HFFc6 (cell line): ENCODE measurements around the gene SH3D19. TPM values are rescaled to one million over a fixed set of nuclear protein-coding genes. Genes with fewer than 3 reads are reported as not detected.
"Not testable (repeated sequence)": the region's sequence is repeated elsewhere in the genome, so short reads cannot be mapped to it uniquely, and the experiment has no call there.

Experiments
- DNase-seq: peaks from one replicate; pipeline ENCODE4 v3.0.0-alpha.2; 2018
- H3K27ac Mint-ChIP-seq: 2 replicates; pipeline ENCODE4 v1.8.0; 2020; ENCODE audit warnings: mild to moderate bottlenecking, mixed read lengths
- H3K27me3 Mint-ChIP-seq: 2 replicates; pipeline ENCODE4 v1.8.0; 2021; ENCODE audit warnings: mild to moderate bottlenecking, moderate library complexity, mixed read lengths; ENCODE audit not compliant: insufficient read depth
- H3K36me3 Mint-ChIP-seq: 2 replicates; pipeline ENCODE4 v1.8.0; 2021; ENCODE audit warnings: low read depth, mixed read lengths
- H3K4me1 Mint-ChIP-seq: 2 replicates; pipeline ENCODE4 v1.8.0; 2020; ENCODE audit warnings: low read depth, mixed read lengths
- H3K4me3 Mint-ChIP-seq: 2 replicates; pipeline ENCODE4 v1.8.0; 2020; ENCODE audit warnings: mild to moderate bottlenecking, moderate library complexity, mixed read lengths
- H3K9me3 Mint-ChIP-seq: 2 replicates; pipeline ENCODE4 v1.8.0; 2020; ENCODE audit warnings: mild to moderate bottlenecking, mixed read lengths
- total RNA-seq, 6 experiments: library from RNA; stranded (reverse); fragmentation: NEBNext Ultra II Directional; extraction: Animal tissue kit (Norgen Biotek cat#: 25700); gene quantifications; 2 replicates in 1 of 6; 3 replicates in 5 of 6; pipeline ENCODE4 v1.2.3, GENCODE V29; 2021
- TF ChIP-seq, protein P1 (sequence below): fragments of 200-600 bp; sonication (generic); IDR thresholded peaks from 2 replicates; pipeline ENCODE4 v1.5.0; 2021; ENCODE audit warnings: antibody characterized with exemption, mild to moderate bottlenecking

The SH3D19 gene
- total RNA-seq, 6 experiments from 2014 or later, result 40.2 to 52.9 (median 51.0) TPM

DNA sequence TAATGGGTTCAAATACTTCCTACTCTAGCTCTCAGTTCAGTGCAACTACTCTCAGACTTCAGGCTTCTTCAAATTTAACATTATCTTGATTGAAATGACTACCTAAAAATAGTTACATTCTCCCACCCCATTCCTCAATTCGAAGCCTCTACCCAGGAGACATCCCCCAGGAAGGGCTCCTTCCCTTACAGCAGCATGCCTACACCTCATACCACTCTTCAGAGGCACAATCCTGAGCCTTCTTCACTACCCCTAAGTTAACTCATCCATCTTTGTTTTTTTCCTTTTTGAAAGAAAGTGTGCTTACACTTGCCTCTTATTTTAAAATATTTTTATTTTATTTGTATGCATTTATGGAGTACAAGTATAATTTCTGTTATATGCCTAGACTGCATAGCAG, 65.7 kb downstream of the SH3D19 start:
- H3K36me3 Mint-ChIP-seq, result no peaks in the 10 kb centered on the region
- TF ChIP-seq, protein P1, sequence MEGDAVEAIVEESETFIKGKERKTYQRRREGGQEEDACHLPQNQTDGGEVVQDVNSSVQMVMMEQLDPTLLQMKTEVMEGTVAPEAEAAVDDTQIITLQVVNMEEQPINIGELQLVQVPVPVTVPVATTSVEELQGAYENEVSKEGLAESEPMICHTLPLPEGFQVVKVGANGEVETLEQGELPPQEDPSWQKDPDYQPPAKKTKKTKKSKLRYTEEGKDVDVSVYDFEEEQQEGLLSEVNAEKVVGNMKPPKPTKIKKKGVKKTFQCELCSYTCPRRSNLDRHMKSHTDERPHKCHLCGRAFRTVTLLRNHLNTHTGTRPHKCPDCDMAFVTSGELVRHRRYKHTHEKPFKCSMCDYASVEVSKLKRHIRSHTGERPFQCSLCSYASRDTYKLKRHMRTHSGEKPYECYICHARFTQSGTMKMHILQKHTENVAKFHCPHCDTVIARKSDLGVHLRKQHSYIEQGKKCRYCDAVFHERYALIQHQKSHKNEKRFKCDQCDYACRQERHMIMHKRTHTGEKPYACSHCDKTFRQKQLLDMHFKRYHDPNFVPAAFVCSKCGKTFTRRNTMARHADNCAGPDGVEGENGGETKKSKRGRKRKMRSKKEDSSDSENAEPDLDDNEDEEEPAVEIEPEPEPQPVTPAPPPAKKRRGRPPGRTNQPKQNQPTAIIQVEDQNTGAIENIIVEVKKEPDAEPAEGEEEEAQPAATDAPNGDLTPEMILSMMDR, result no peak
- no peaks in the 10 kb centered on the region for H3K9me3 Mint-ChIP-seq
- no peak overlapping the region for H3K27ac Mint-ChIP-seq
- DNase-seq, result no peak
- H3K4me1 Mint-ChIP-seq, result peaks cover 23% of the 10 kb centered on the region
- H3K4me3 Mint-ChIP-seq, result no peak overlapping the region
- no peaks in the 10 kb centered on the region for H3K27me3 Mint-ChIP-seq

DNA sequence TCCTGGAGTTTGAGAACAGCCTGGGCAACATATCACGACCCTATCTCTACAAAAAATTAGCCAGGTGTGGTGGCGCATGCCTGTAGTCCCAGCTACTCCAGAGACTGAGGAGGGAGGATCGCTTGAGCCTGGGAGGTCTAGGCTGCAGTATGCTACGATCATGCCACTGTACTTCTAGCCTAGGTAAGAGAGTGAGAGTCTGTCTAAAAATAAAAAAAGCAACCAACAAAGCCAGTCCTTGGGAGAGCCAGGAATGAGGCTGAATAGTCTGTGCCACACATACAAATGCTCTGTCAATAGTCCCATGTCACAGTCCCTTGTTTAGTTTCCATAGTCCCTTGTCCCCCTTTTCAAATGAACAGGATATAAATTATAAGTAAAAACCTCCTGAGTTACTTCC, 67.7 kb downstream of the SH3D19 start:
- TF ChIP-seq, protein P1, result no peak
- Mint-ChIP-seq H3K27ac (no peak overlapping the region), H3K4me3 (no peak overlapping the region), H3K36me3 (no peaks in the 10 kb centered on the region), H3K4me1 (peaks cover 23% of the 10 kb centered on the region), H3K9me3 (no peaks in the 10 kb centered on the region), H3K27me3 (no peaks in the 10 kb centered on the region)
- DNase-seq, result no peak

DNA sequence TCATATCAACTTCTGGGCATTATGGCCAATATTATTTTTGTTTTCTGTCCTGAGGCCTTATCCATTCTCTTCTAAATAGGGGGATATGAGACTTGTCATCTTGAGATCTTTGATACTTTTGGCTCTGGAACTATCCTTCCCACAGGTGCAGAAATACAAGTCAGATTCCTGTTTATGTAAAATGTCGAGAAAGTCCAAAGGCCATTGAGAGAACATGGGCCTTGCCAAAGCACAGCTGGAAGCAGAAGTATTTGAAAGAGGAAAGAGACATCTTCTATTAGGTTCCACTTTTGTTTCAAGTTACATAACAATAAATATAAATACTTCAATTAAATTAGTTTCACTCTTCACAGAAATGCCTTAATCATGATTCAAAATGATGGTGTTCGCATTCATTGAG, 69.3 kb downstream of the SH3D19 start:
- Mint-ChIP-seq H3K4me3 (no peak overlapping the region), H3K27ac (no peak overlapping the region), H3K36me3 (no peaks in the 10 kb centered on the region), H3K4me1 (peaks cover 17% of the 10 kb centered on the region), H3K27me3 (no peaks in the 10 kb centered on the region), H3K9me3 (no peaks in the 10 kb centered on the region)
- TF ChIP-seq, protein P1, result no peak
- DNase-seq, result no peak

DNA sequence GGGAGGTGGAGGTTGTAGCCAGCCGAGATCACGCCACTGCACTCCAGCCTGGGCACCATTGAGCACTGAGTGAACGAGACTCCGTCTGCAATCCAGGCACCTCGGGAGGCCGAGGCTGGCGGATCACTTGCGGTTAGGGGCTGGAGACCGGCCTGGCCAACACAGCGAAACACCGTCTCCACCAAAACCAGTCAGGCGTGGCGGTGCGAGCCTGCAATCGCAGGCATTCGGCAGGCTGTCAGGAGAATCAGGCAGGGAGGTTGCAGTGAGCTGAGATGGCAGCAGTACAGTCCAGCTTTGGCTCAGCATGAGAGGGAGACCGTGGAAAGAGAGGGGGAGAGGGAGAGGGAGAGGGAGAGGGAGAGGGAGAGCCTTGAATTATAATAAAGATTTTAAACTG, 69.7 kb downstream of the SH3D19 start:
- not testable (repeated sequence) for DNase-seq, H3K27ac Mint-ChIP-seq, H3K9me3 Mint-ChIP-seq, H3K36me3 Mint-ChIP-seq, H3K27me3 Mint-ChIP-seq, H3K4me3 Mint-ChIP-seq
- peaks cover 13% of the 10 kb centered on the region for H3K4me1 Mint-ChIP-seq

DNA sequence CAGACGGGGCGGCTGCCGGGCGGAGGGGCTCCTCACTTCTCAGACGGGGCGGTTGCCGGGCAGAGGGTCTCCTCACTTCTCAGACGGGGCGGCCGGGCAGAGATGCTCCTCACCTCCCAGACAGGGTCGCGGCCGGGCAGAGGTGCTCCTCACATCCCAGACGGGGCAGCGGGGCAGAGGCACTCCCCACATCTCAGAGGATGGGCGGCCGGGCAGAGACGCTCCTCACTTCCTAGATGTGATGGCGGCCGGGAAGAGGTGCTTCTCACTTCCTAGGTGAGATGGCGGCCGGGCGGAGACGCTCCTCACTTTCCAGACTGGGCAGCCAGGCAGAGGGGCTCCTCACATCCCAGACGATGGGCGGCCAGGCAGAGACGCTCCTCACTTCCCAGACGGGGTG, 70.2 kb downstream of the SH3D19 start:
- not testable (repeated sequence) for H3K4me1 Mint-ChIP-seq, H3K36me3 Mint-ChIP-seq, H3K27me3 Mint-ChIP-seq, H3K27ac Mint-ChIP-seq, DNase-seq, H3K9me3 Mint-ChIP-seq, H3K4me3 Mint-ChIP-seq

DNA sequence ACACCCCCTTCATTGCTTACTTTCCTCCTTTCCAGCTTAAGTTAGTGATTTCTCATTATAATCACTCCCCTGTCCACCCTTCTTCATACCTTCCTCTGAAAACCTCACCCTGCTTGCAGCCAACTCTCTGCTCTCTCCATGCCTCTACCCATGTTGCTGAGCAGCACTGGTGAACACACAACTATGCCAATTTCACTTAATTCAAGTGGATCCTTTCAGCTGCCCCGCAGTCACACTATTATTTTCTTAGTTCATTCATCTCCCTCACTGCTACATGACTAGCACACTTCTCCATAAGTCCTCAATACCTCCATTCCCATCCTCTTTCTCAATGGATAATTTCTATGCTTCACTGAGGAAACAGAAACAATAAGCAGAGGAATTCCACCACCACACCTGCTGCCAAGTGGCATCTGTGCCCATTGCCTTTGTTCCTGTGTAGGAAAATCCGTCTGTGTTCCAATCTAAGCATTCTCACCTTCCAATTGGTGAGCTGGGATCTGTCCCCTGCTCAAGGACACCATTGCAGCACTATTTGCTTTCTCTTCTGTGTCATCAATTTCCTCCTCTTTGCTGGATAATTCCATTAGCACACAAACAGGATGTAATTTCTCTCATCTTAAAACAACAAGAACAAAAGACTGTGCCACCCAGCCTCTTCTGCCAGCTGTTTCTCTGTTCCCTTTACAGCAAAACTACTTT, 73.7 kb downstream of the SH3D19 start:
- H3K27ac Mint-ChIP-seq, result no peak overlapping the region
- no peaks in the 10 kb centered on the region for H3K36me3 Mint-ChIP-seq
- TF ChIP-seq, protein P1, result no peak
- no peaks in the 10 kb centered on the region for H3K9me3 Mint-ChIP-seq
- DNase-seq, result no peak
- H3K4me1 Mint-ChIP-seq, result no peaks in the 10 kb centered on the region
- H3K27me3 Mint-ChIP-seq, result no peaks in the 10 kb centered on the region
- no peak overlapping the region for H3K4me3 Mint-ChIP-seq

DNA sequence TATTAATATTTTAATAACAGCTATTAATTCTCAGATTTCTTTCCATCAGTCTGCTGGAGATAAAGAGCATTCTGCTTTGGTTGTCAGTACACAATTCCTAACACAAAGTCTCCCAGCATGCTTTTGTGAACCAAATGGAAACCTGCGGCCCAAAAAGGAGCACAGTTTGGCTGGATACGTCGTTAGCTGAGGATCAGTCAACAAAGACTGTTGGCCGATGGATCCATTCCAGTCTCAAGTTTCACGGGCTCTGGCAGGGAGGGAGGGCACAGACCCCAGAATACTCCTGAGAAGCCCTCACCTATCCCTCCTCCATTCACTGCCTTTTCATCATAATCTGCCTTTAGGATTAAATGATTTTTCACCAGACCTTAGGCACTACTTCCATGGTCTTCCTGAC, 74.7 kb downstream of the SH3D19 start:
- Mint-ChIP-seq H3K4me3 (no peak overlapping the region), H3K27me3 (no peaks in the 10 kb centered on the region), H3K36me3 (no peaks in the 10 kb centered on the region), H3K4me1 (no peaks in the 10 kb centered on the region), H3K9me3 (no peaks in the 10 kb centered on the region), H3K27ac (no peak overlapping the region)
- no peak for DNase-seq
- TF ChIP-seq, protein P1, result no peak
